H1 (cell line): ENCODE measurements around the gene GAMT. TPM values are rescaled to one million over a fixed set of nuclear protein-coding genes. Genes with fewer than 3 reads are reported as not detected.

Source experiments
- CTCF ChIA-PET: fragments of 300-600 bp; sonication (Branson Sonifier 250); formaldehyde crosslinking; loops from one replicate; lab custom pipeline; 2021; ENCODE audit not compliant: partially characterized antibody; lab: Charles Lee
- POLR2A ChIA-PET: fragments of 300-600 bp; sonication (Branson Sonifier 250); formaldehyde crosslinking; loops from one replicate; lab custom pipeline; 2021; ENCODE audit warnings: inconsistent platforms; ENCODE audit not compliant: partially characterized antibody; lab: Charles Lee
- DNase-seq, 2 experiments: peaks; one replicate each; pipeline versions ENCODE4 v3.0.0 to v3.0.0-alpha.2; 2010 to 2022; ENCODE audit warnings: low spot score in 2 of 2, low read depth in 1 of 2, mixed read lengths in 1 of 2
- FAIRE-seq: peaks from 2 replicates; lab custom pipeline; 2011; peaks lifted over from hg19 to GRCh38; lab: Jason Lieb, UNC
- H2AFZ ChIP-seq: 2 replicates; pipeline ENCODE4 v1.8.1; 2012; ENCODE audit warnings: low read length, inconsistent platforms
- H2AK5ac ChIP-seq: 2 replicates; pipeline ENCODE4 v1.6.1; 2013; ENCODE audit warnings: low read depth, low read length
- H2BK120ac ChIP-seq: replicated peaks from 2 replicates; pipeline ENCODE3; 2013; ENCODE audit warnings: low read depth, low read length, inconsistent platforms
- H2BK12ac ChIP-seq: 2 replicates; pipeline ENCODE4 v1.6.1; 2013; ENCODE audit warnings: low read depth, low read length
- H2BK15ac ChIP-seq: 2 replicates; pipeline ENCODE4 v1.6.1; 2013; ENCODE audit warnings: low read length
- H2BK20ac ChIP-seq: 2 replicates; pipeline ENCODE4 v1.6.1; 2013; ENCODE audit warnings: low read length
- H2BK5ac ChIP-seq: 2 replicates; pipeline ENCODE4 v1.6.1; 2013; ENCODE audit warnings: low read depth, low read length
- H3K14ac ChIP-seq: 2 replicates; pipeline ENCODE4 v1.6.1; 2013; ENCODE audit warnings: inconsistent platforms; ENCODE audit not compliant: insufficient read length
- H3K18ac ChIP-seq: 2 replicates; pipeline ENCODE4 v1.6.1; 2013; ENCODE audit warnings: low read length; ENCODE audit errors: extremely low read depth
- H3K23ac ChIP-seq: 2 replicates; pipeline ENCODE4 v1.6.1; 2013; ENCODE audit warnings: inconsistent platforms; ENCODE audit not compliant: insufficient read length
- H3K23me2 ChIP-seq: 2 replicates; pipeline ENCODE4 v1.6.1; 2013; ENCODE audit warnings: low read depth, low read length
- H3K27ac ChIP-seq: 2 replicates; pipeline ENCODE4 v1.6.1; 2011; ENCODE audit warnings: low read depth, low read length, inconsistent platforms
- H3K27me3 ChIP-seq, 4 experiments: replicated peaks in 1 of 4; 1 replicate in 1 of 4; 2 replicates in 3 of 4; pipeline versions ENCODE4 v1.6.1 to v1.8.1; 2011 to 2013; ENCODE audit warnings: low read length in 3 of 4, mild to moderate bottlenecking in 3 of 4, inconsistent platforms in 2 of 4, mixed read lengths in 2 of 4, moderate library complexity in 1 of 4; ENCODE audit not compliant: control insufficient read depth in 3 of 4, insufficient read depth in 3 of 4; ENCODE audit errors: extremely low read depth in 1 of 4
- H3K36me3 ChIP-seq, 4 experiments: 2 replicates each; pipeline versions ENCODE4 v1.6.1 to v1.8.1; 2011 to 2013; ENCODE audit warnings: mild to moderate bottlenecking in 4 of 4, low read length in 3 of 4, moderate library complexity in 2 of 4, control low read depth in 1 of 4, inconsistent platforms in 1 of 4; ENCODE audit not compliant: insufficient read depth in 4 of 4, control insufficient read depth in 2 of 4
- H3K4ac ChIP-seq: replicated peaks from 2 replicates; pipeline ENCODE3; 2013; ENCODE audit warnings: low read length, low read depth, mixed read lengths, inconsistent platforms; ENCODE audit not compliant: insufficient read length
- H3K4me1 ChIP-seq, 4 experiments: replicated peaks in 1 of 4; 1 replicate in 1 of 4; 2 replicates in 3 of 4; pipeline versions ENCODE4 v1.6.1 to v1.8.1; 2011 to 2013; ENCODE audit warnings: low read length in 3 of 4, inconsistent platforms in 2 of 4, mixed read lengths in 1 of 4; ENCODE audit not compliant: insufficient read depth in 4 of 4, control insufficient read depth in 3 of 4
- H3K4me2 ChIP-seq, 2 experiments: 2 replicates each; pipeline versions ENCODE4 v1.6.1 to v1.8.1; 2011 to 2013; ENCODE audit warnings: low read depth in 2 of 2, low read length in 2 of 2, control low read depth in 1 of 2, inconsistent platforms in 1 of 2, mild to moderate bottlenecking in 1 of 2; ENCODE audit not compliant: insufficient read depth in 1 of 2
- H3K4me3 ChIP-seq, 4 experiments: fragments of 200-600, 300-600 bp in 1 of 4; sonication (generic), shearing (Covaris generic), sonication (Bioruptor Twin) in 1 of 4; 2 replicates each; pipeline versions ENCODE4 v1.5.1 to v1.8.1; 2011 to 2016; ENCODE audit warnings: low read length in 4 of 4, low read depth in 3 of 4, control low read depth in 2 of 4, inconsistent platforms in 2 of 4, mild to moderate bottlenecking in 2 of 4, mixed read lengths in 1 of 4, moderate library complexity in 1 of 4; ENCODE audit not compliant: insufficient read depth in 2 of 4; ENCODE audit errors: extremely low read depth in 1 of 4
- H3K56ac ChIP-seq: replicated peaks from 2 replicates; pipeline ENCODE3; 2013; ENCODE audit warnings: low read depth, mild to moderate bottlenecking, mixed read lengths, low read length, inconsistent platforms; ENCODE audit not compliant: insufficient read length
- H3K79me1 ChIP-seq: 2 replicates; pipeline ENCODE4 v1.6.1; 2013; ENCODE audit warnings: low read depth, low read length, control low read depth
- H3K79me2 ChIP-seq, 2 experiments: 2 replicates each; pipeline versions ENCODE4 v1.6.1 to v1.8.1; 2012 to 2013; ENCODE audit warnings: low read length in 2 of 2, mild to moderate bottlenecking in 2 of 2, inconsistent platforms in 1 of 2; ENCODE audit not compliant: insufficient read depth in 2 of 2, control insufficient read depth in 1 of 2
- H3K9ac ChIP-seq, 4 experiments: replicated peaks in 1 of 4; 1 replicate in 1 of 4; 2 replicates in 3 of 4; pipeline versions ENCODE4 v1.6.1 to v1.8.1; 2011 to 2013; ENCODE audit warnings: low read depth in 3 of 4, low read length in 3 of 4, control low read depth in 2 of 4, mild to moderate bottlenecking in 2 of 4, moderate library complexity in 2 of 4, inconsistent platforms in 1 of 4; ENCODE audit errors: extremely low read depth in 1 of 4
- H3K9me3 ChIP-seq, 2 experiments: 2 replicates each; pipeline versions ENCODE4 v1.6.1 to v1.8.1; 2012 to 2013; ENCODE audit warnings: mild to moderate bottlenecking in 2 of 2, moderate library complexity in 2 of 2, control low read depth in 1 of 2, inconsistent platforms in 1 of 2, low read depth in 1 of 2, low read length in 1 of 2, mixed read lengths in 1 of 2; ENCODE audit not compliant: insufficient read depth in 2 of 2
- H4K20me1 ChIP-seq, 2 experiments: replicated peaks in 1 of 2; 2 replicates each; pipeline versions ENCODE3 to v1.8.1; 2011 to 2013; ENCODE audit warnings: inconsistent platforms in 2 of 2, low read length in 2 of 2, mild to moderate bottlenecking in 1 of 2; ENCODE audit not compliant: insufficient read depth in 2 of 2, control insufficient read depth in 1 of 2
- H4K5ac ChIP-seq: 2 replicates; pipeline ENCODE4 v1.6.1; 2013; ENCODE audit warnings: low read length, low read depth, mixed read lengths, inconsistent platforms; ENCODE audit not compliant: insufficient read length
- H4K8ac ChIP-seq: 2 replicates; pipeline ENCODE4 v1.8.0; 2013; ENCODE audit warnings: mild to moderate bottlenecking, moderate library complexity, low read length, inconsistent platforms; ENCODE audit not compliant: insufficient read depth; ENCODE audit errors: extremely low read depth
- H4K91ac ChIP-seq: replicated peaks from 2 replicates; pipeline ENCODE3; 2013; ENCODE audit warnings: low read length, mixed read lengths, inconsistent platforms; ENCODE audit not compliant: insufficient read length
- CHD1 ChIP-seq: IDR thresholded peaks from 2 replicates; pipeline ENCODE4 v1.6.1; 2012; ENCODE audit warnings: low read depth, low read length, improper control_type of control experiment
- CTBP2 ChIP-seq: IDR thresholded peaks from 2 replicates; pipeline ENCODE4 v1.7.0; 2011; ENCODE audit warnings: borderline replicate concordance, mild to moderate bottlenecking, moderate library complexity, mixed read lengths, low read length; ENCODE audit not compliant: insufficient read depth, insufficient read length
- GTF2F1 ChIP-seq: IDR thresholded peaks from 2 replicates; pipeline ENCODE4 v1.6.1; 2012; ENCODE audit warnings: low read depth, low read length, improper control_type of control experiment, borderline replicate concordance
- RBBP5 ChIP-seq: IDR thresholded peaks from 2 replicates; pipeline ENCODE4 v1.7.1; 2012; ENCODE audit warnings: low read depth, mild to moderate bottlenecking, inconsistent platforms, low read length, moderate library complexity, borderline replicate concordance
- RXRA ChIP-seq: IDR thresholded peaks from 2 replicates; pipeline ENCODE4 v1.6.1; 2011; ENCODE audit warnings: low read depth, mild to moderate bottlenecking, low read length, moderate library complexity; ENCODE audit not compliant: insufficient read depth
- SP2 ChIP-seq: IDR thresholded peaks from 2 replicates; pipeline ENCODE4 v1.6.1; 2012; ENCODE audit warnings: mild to moderate bottlenecking, low read length, inconsistent platforms
- SP4 ChIP-seq: IDR thresholded peaks from 2 replicates; pipeline ENCODE4 v1.6.1; 2012; ENCODE audit warnings: low read length, inconsistent platforms
- SUZ12 ChIP-seq: fragments of 200-600 bp; sonication (generic); IDR thresholded peaks from 2 replicates; pipeline ENCODE4 v1.6.1; 2012; ENCODE audit warnings: mild to moderate bottlenecking, inconsistent platforms, low read length, moderate library complexity, mixed read lengths
- ZNF274 ChIP-seq: IDR thresholded peaks from 2 replicates; pipeline ENCODE4 v1.7.0; 2012; ENCODE audit warnings: low read length, borderline replicate concordance; ENCODE audit errors: extremely low read depth
- WGBS, 2 experiments: shearing (Covaris generic) in 1 of 2; methylation state at CpG; one replicate each; pipeline versions ENCODE4 v1.1.6 to v1.1.7; 2013 to 2015; ENCODE audit warnings: low lambda C conversion rate in 2 of 2, mixed read lengths in 2 of 2, inconsistent platforms in 1 of 2, low coverage in 1 of 2, missing lambda C conversion rate in 1 of 2; ENCODE audit not compliant: insufficient replicate concordance in 2 of 2, insufficient coverage in 1 of 2, insufficient read length in 1 of 2; ENCODE audit errors: extremely low coverage in 1 of 2, missing lambda C conversion rate in 1 of 2; 5-methylcytosine and 5-hydroxymethylcytosine counted together
- polyA plus RNA-seq, 7 experiments: library from polyadenylated mRNA; depleted of rRNA in 3 of 7; stranded (reverse) in 5 of 7; unstranded in 2 of 7; fragments of >200 nt in 5 of 7; fragments of 200-250 nt in 2 of 7; gene quantifications; 1 replicate in 5 of 7; 2 replicates in 1 of 7; 4 replicates in 1 of 7; pipeline versions ENCODE4 v1.2.1 to v1.2.3, GENCODE V29; 2011 to 2013; ENCODE audit warnings: missing spikeins in 2 of 7, mixed read lengths in 2 of 7
- total RNA-seq: library from RNA; stranded (reverse); fragmentation: NEBNext Ultra II Directional; extraction: Animal tissue kit (Norgen Biotek cat#: 25700); gene quantifications from 2 replicates; pipeline ENCODE4 v1.2.1, GENCODE V29; 2021
- TF ChIP-seq, protein P1 (sequence below): IDR thresholded peaks from 2 replicates; pipeline ENCODE4 v1.6.1; 2011; ENCODE audit warnings: low read depth, mild to moderate bottlenecking, low read length; ENCODE audit not compliant: insufficient read depth
- TF ChIP-seq, protein P2 (sequence below): IDR thresholded peaks from 2 replicates; pipeline ENCODE4 v1.6.1; 2012; ENCODE audit warnings: inconsistent platforms

The GAMT gene
- total and polyA plus RNA-seq, 2 of the 8 experiments (the other 6 are each of a cell fraction or from before 2014, with no cell fraction given), result 17.2 to 35.6 TPM

- Histone ChIP-seq H3K79me2 (peaks cover 0 to 61% of the 10 kb centered on the region in 2 experiments; a peak in 3 of 4 replicates), H3K14ac (no peak overlapping the region), H3K56ac (no peak overlapping the region), H3K23ac (no peak overlapping the region), H2AFZ (no peak overlapping the region), H2BK15ac (no peak overlapping the region), H4K5ac (no peak overlapping the region), H3K27ac (no peak overlapping the region), H4K8ac (peak overlapping the region; percentile 31; the same call in 1 of the 2 replicates), H3K4me2 (no peak overlapping the region), H3K36me3 (peaks cover 37 to 80% (median 70%) of the 10 kb centered on the region in 4 experiments), H3K9me3 (no peaks in the 10 kb centered on the region), H3K4me1 (peaks cover 0 to 3% (median 0%) of the 10 kb centered on the region in 4 experiments; a peak in 1 of 7 replicates), H2BK120ac (no peak overlapping the region), H2BK5ac (peak overlapping the region; percentile 49; the same call in 1 of the 2 replicates), H3K9ac (no peak overlapping the region), H3K4me3 (no peak overlapping the region), H3K18ac (no peak overlapping the region), H2AK5ac (no peak overlapping the region), H3K27me3 (no peaks in the 10 kb centered on the region), H4K20me1 (peaks cover 37 to 44% of the 10 kb centered on the region in 2 experiments), H2BK12ac (no peak overlapping the region), H4K91ac (no peak overlapping the region), H2BK20ac (no peak overlapping the region), H3K4ac (no peak overlapping the region), H3K23me2 (no peaks in the 10 kb centered on the region), H3K79me1 (peaks cover 11% of the 10 kb centered on the region)
- FAIRE-seq, result no peak
- WGBS, 2 experiments, result 96% methylated on average over 37 of the region's 42 CpGs; no CpG with 5 or more reads in 1 of the 2 experiments
- CTCF ChIA-PET, result interaction anchor here (1.0 to 1.4 kb wide), 2 partner anchors 11 to 13 kb away, joined by 3 to 6 read pairs; no protein-coding TSS in a partner anchor
- DNase-seq, result no peak
- POLR2A ChIA-PET, result interaction anchor here (0.7 to 1.2 kb wide), 2 partner anchors 11 to 12 kb away, joined by 3 to 5 read pairs; no protein-coding TSS in a partner anchor
- TF ChIP-seq SUZ12, result no peak
- no peak for TF ChIP-seq CTBP2
- TF ChIP-seq GTF2F1, result no peak
- no peak for TF ChIP-seq CHD1
- TF ChIP-seq, protein P1, sequence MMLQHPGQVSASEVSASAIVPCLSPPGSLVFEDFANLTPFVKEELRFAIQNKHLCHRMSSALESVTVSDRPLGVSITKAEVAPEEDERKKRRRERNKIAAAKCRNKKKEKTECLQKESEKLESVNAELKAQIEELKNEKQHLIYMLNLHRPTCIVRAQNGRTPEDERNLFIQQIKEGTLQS, result no peak
- no peak for TF ChIP-seq RBBP5
- TF ChIP-seq, protein P2, sequence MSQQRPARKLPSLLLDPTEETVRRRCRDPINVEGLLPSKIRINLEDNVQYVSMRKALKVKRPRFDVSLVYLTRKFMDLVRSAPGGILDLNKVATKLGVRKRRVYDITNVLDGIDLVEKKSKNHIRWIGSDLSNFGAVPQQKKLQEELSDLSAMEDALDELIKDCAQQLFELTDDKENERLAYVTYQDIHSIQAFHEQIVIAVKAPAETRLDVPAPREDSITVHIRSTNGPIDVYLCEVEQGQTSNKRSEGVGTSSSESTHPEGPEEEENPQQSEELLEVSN, result no peak
- no peak for TF ChIP-seq ZNF274
- no peak for TF ChIP-seq SP4
- no peak for TF ChIP-seq SP2
- no peak for TF ChIP-seq RXRA
These were observed 23.0 kb upstream of the GAMT start for GRCh38 chr19:1424192-1424955.
